Mesenteric fat pad (tissue), 1 donor: Measurements from ENCODE around the gene KRTAP5-11. TPM values are rescaled to one million over a fixed set of nuclear protein-coding genes. Genes with fewer than 3 reads are reported as not detected.
"Not testable (repeated sequence)": the region's sequence is repeated elsewhere in the genome, so short reads cannot be mapped to it uniquely, and the experiment has no call there.

Source experiments
- DNase-seq: peaks from one replicate; pipeline ENCODE4 v3.0.0-alpha.2; 2020; ENCODE audit warnings: low spot score
- total RNA-seq: library from RNA; stranded (reverse); fragmentation: NEBNext Ultra II Directional; extraction: Animal tissue kit (Norgen Biotek cat#: 25700); gene quantifications from one replicate; pipeline ENCODE4 v1.2.1, GENCODE V29; 2021
- donor health status: DM: yes; HTN: yes; CAD: no.

Gene KRTAP5-11
- total RNA-seq, 1 donor from 2014 or later, result not detected

DNA sequence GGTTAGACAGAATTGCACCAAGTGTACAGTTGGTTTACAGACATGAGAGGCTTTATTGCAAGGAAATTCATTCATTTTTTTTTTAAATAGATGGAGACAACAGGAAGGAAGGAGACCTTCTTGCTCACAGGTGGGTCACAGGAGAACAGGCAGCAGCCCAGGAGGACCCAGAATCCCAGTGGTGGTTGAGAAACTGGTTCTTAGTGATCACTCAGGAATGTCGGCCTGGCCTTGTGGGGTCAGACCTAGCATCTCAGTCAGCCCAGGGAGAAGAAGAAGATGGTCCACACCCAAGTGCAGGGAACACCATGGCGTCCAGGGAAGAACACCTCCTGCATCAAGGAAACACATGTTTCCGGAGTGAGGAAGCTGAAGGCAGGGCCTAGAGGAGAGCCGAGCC, 849 bp downstream of the KRTAP5-11 start:
- no peak for DNase-seq

GRCh38 chr11:71580057-71581003, 2.3 kb downstream of the KRTAP5-11 start:
- no peak for DNase-seq

DNA sequence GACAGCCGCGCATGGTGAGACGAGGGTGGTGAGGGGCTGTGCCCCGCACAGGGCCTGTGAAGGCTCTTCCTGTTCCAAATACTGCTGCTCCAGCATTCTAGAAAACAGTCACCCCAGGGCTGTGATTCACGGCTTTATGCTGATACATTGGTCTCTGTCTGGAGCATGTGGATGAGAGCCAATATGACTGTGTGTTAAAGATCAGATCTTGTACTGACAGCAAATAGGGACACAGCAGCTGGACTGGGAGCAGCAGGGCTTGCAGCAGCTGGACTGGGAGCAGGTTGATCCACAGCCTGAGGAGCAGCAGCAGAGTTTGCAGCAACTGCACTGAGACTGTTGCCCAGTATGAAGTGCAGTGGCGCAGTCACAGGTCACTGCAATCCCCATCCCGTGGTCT, 3.2 kb downstream of the KRTAP5-11 start:
- not testable (repeated sequence) for DNase-seq

- DNase-seq, result no peak
These were observed 5.1 kb downstream of the KRTAP5-11 start for GRCh38 chr11:71577469-71578004.

GRCh38 chr11:71576688-71577465, 5.8 kb downstream of the KRTAP5-11 start:
- DNase-seq, result not testable (repeated sequence)

DNA sequence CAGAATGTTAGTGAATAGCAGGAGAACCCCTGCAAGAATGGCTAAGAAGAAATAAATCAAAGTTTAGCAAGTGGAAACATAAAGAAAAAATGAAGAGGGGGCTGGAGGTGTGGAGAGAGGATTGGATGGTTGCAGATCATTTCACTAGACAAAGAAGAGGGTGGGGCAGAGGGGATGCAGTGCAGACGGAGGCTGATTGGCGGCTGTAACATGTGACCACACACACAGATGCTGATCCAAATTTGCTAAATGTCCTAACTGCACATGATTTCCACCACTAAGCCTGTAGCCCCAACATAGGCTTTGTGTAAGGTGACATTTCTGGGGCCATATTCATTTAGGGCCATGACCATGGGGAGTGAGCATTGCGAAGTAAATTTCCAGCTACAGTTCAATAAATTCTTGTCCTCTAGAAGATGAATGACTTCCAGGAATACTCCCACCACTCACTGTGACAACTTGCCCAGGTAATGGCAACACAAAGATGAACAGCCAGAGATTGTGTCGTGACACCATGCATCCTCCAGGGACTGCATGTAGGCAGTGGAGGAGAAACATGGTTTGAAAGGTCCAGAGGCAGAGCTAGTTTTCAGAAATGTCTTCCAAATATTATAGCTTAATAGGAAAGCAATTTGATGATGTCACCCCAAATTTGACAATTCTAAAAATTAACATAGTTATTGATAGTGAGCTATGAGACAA, 6.8 kb downstream of the KRTAP5-11 start:
- DNase-seq, result no peak

DNA sequence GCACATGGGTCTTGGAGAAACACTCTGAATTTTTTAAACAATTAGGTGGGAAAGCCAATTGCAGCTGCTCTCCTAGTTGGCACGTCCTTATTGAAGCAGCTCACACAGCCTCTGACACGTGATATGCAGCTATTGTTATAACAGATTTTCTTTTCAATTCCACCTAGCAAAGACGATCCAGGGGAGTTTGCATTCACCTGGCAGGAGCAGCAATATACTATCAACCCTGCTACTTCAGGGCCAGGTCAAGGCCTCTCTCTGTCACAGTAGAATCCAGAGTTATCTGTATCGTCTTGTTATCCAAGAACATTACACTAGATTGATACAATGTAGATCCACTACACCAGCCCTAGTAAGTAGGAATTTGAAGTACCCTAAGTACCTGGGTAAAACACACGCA, 8.3 kb downstream of the KRTAP5-11 start:
- DNase-seq, result no peak

DNA sequence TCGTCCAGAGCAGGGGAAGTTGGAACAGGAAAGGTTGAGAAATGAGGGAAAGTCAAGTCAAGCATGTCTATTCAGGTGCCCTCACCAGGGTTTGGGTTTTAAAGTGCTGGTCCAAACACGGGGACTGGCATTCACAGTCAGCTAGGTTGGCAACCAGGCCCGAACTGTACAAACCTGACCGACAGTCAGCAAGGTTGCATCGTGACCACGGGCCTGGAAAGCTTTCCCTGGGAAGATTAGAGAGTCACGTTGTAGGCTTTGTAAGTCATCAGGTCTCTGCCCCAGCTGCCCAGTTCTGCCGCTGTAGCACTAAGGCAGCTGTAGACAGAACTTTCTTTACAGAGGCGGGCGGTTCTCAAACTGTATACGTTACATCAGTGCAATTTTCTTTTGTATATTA, 9.9 kb downstream of the KRTAP5-11 start:
- DNase-seq, result no peak

- DNase-seq, result not testable (repeated sequence)
These were observed 11.4 kb downstream of the KRTAP5-11 start for GRCh38 chr11:71571101-71571850.

DNA sequence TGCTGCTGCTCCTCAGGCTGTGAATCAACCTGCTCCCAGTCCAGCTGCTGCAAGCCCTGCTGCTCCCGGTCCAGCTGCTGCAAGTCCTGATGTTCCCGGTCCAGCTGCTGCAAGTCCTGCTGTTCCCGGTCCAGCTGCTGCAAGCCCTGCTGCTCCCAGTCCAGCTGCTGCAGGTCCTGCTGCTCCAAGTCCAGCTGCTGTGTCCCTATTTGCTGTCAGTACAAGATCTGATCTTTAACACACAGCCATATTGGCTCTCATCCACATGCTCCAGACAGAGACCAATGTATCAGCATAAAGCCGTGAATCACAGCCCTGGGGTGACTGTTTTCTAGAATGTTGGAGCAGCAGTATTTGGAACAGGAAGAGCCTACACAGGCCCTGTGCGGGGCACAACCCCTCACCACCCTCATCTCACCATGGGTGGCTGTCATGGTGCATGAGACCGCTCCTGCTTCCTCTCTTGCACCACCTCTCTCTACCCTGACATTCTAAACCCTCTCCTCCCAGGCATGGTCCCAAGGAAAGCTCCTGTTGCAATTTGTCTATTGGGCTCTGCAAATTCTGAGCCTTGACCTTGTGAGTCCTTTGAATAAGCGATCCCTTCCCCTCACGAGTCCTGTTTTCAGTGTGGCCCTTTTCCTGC, 13.8 kb downstream of the KRTAP5-11 start:
- DNase-seq, result no peak

- DNase-seq, result not testable (repeated sequence)
These were observed 15.0 kb downstream of the KRTAP5-11 start for GRCh38 chr11:71567633-71568032.

- DNase-seq, result peak; percentile 45
These were observed 15.8 kb downstream of the KRTAP5-11 start for GRCh38 chr11:71566626-71567599.

GRCh38 chr11:71566081-71566620, 16.5 kb downstream of the KRTAP5-11 start:
- DNase-seq, result peak; percentile 69

DNA sequence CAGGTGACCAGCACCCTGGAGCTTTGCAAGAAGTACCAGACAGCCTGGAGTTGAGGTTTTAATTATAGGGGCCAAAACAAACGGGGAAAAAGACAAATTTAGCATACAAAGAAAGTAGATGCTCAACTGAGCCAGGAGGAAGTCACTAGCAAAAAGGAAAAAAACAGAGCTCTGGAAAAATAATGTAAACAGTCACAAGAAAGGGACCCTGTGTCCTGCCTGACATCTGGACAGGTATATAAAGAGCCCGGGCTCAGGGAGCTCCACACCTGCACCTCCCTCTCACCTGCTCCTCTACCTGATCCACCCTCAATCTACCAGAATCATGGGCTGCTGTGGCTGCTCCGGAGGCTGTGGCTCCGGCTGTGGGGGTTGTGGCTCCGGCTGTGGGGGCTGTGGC, 17.4 kb downstream of the KRTAP5-11 start, which contains the start of gene KRTAP5-10:
Gene KRTAP5-10, plus strand, starts transcription at position 301 of the 400 bp plus-strand sequence. Its CDS starts 25 bp downstream, at position 326.
- peak; percentile 37 for DNase-seq

GRCh38 chr11:71564430-71564829, 18.2 kb downstream of the KRTAP5-11 start:
- DNase-seq, result no peak

GRCh38 chr11:71563406-71563805, 19.3 kb downstream of the KRTAP5-11 start:
- peak; percentile 26 for DNase-seq

- DNase-seq, result no peak
These were observed 20.6 kb downstream of the KRTAP5-11 start for GRCh38 chr11:71562120-71562519.

DNA sequence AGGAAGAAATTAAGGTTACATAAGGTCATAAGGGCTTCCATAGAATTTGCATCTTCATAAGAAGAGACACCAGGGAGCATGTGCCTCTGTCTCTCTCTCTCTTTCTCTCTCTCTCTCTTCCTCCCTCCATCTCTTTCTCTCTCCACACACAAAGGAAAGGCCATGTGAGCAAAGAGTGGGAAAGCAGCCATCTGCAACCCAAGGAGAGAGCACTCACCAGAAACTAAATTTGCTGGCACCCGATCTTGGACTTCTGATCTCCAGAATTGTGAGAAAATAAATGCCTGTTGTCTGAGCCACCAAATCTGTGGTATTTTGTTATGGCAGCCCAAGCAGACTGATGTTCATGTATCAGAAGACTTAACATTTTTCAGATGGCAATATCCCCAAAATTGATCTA, 23.7 kb downstream of the KRTAP5-11 start:
- no peak for DNase-seq
